ENCODE results near the gene NMNAT2. TPM values are rescaled to one million over a fixed set of nuclear protein-coding genes. Genes with fewer than 3 reads are reported as not detected.

NMNAT2 gene
- total RNA-seq, 1 experiment from 2014 or later: 11.4 TPM

DNA sequence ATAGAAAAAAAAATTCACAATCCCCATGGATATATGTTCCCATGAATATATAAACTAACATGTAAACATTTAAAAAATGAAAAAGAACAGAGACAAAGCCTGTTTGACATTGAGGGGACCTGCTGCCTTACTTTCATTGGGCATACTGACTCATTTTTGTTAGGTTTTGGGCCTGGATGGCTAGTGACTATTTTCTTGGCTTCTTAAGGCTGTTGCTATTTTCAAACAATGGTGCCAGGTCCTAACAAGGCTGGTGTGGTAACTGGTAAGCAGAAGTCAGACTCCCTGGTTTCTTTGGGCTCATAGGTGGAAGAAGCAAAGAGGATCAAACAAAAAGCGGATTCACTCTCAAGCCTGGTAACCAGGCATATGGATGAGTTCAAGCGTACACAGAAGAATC, 181.1 kb downstream of the NMNAT2 start:
- peaks cover 10% of the 10 kb centered on the region; the same call in 1 of the 2 replicates for H3K4me1 ChIP-seq (ENCODE audit: insufficient read depth, low read length)
- DNase-seq: no peak
- H3K4me2 ChIP-seq (ENCODE audit: insufficient read depth, insufficient read length, low read length): no peak overlapping the region
- no peak overlapping the region for H2BK5ac ChIP-seq (ENCODE audit: insufficient read length, low read length)
- Mint-ChIP-seq H3K4me1 (peaks cover 31 to 33% of the 10 kb centered on the region in 2 experiments), H3K36me3 (ENCODE audit: insufficient read depth in 1 of 3, low read depth in 3 of 3) (peaks cover 0 to 2% (median 0%) of the 10 kb centered on the region in 3 experiments; a peak in 1 of 7 replicates), H3K27ac (0 out of 7 replicates have a peak overlapping the region, but pooled peaks of 1 of the 3 experiments have one; percentile 32), H3K4me3 (no peak overlapping the region), H3K9me3 (no peaks in the 10 kb centered on the region), H3K27me3 (ENCODE audit: low read depth) (no peaks in the 10 kb centered on the region)
- no peak overlapping the region; the same call in 1 of the 2 replicates for H2BK15ac ChIP-seq (ENCODE audit: low read depth, low read length)
- no peak overlapping the region for H3K23ac ChIP-seq (ENCODE audit: insufficient read length, low read depth, low read length)
- no peak overlapping the region for H3T11ph ChIP-seq (ENCODE audit: low read length)
- H3K27ac ChIP-seq (ENCODE audit: insufficient read length, low read depth, low read length): no peak overlapping the region
- H3K23me2 ChIP-seq (ENCODE audit: insufficient read length, low read depth, low read length, poor library complexity, severe bottlenecking): peaks cover 7% of the 10 kb centered on the region
- H3K9ac ChIP-seq (ENCODE audit: extremely low read depth, insufficient read length, low read length): no peak overlapping the region
- H3K4ac ChIP-seq (ENCODE audit: low read depth, low read length): no peak overlapping the region
- H2BK20ac ChIP-seq (ENCODE audit: low read depth, low read length, poor library complexity, severe bottlenecking): no peak overlapping the region
- no peak overlapping the region for H2BK12ac ChIP-seq (ENCODE audit: insufficient read length, low read depth, low read length)
- H4K91ac ChIP-seq (ENCODE audit: insufficient read length, low read depth, low read length): no peak overlapping the region
- no peak overlapping the region for H2AK5ac ChIP-seq (ENCODE audit: insufficient read length, low read length)
- no peaks in the 10 kb centered on the region for H3K79me1 ChIP-seq (ENCODE audit: insufficient read depth, low read depth, low read length, poor library complexity, severe bottlenecking)
- H3K27me3 ChIP-seq (ENCODE audit: insufficient read depth, low read length): no peaks in the 10 kb centered on the region
- H2BK120ac ChIP-seq (ENCODE audit: low read depth, low read length, poor library complexity, severe bottlenecking): no peak overlapping the region
- H3K56ac ChIP-seq (ENCODE audit: insufficient read length, low read depth, low read length): no peak overlapping the region
- H3K79me2 ChIP-seq (ENCODE audit: insufficient read depth, low read length): no peaks in the 10 kb centered on the region
- no peak overlapping the region for H4K5ac ChIP-seq (ENCODE audit: insufficient read length, low read depth, low read length)
- TF ChIP-seq, protein P1, sequence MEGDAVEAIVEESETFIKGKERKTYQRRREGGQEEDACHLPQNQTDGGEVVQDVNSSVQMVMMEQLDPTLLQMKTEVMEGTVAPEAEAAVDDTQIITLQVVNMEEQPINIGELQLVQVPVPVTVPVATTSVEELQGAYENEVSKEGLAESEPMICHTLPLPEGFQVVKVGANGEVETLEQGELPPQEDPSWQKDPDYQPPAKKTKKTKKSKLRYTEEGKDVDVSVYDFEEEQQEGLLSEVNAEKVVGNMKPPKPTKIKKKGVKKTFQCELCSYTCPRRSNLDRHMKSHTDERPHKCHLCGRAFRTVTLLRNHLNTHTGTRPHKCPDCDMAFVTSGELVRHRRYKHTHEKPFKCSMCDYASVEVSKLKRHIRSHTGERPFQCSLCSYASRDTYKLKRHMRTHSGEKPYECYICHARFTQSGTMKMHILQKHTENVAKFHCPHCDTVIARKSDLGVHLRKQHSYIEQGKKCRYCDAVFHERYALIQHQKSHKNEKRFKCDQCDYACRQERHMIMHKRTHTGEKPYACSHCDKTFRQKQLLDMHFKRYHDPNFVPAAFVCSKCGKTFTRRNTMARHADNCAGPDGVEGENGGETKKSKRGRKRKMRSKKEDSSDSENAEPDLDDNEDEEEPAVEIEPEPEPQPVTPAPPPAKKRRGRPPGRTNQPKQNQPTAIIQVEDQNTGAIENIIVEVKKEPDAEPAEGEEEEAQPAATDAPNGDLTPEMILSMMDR (conservative IDR thresholded peaks at IDR 0.05): no peak
- H4K8ac ChIP-seq (replicated peaks; ENCODE audit: insufficient read length, low read depth, low read length): no peak overlapping the region
- H2AFZ ChIP-seq (ENCODE audit: low read length): no peak overlapping the region
- H4K20me1 ChIP-seq (ENCODE audit: control insufficient read depth, insufficient read depth, insufficient read length): no peaks in the 10 kb centered on the region
- no peak overlapping the region for H3K14ac ChIP-seq (ENCODE audit: insufficient read depth, low read length)
- WGBS (ENCODE audit: extremely low coverage, insufficient read length, low lambda C conversion rate): no CpG with 5 or more reads among the region's 2 CpGs
- no peak overlapping the region for H3K18ac ChIP-seq (ENCODE audit: insufficient read length, low read depth, low read length)
- H3K9me3 ChIP-seq (ENCODE audit: control insufficient read depth, low read depth, low read length): no peaks in the 10 kb centered on the region
